ENCODE measurements around the gene TNNT1. TPM values are rescaled to one million over a fixed set of nuclear protein-coding genes. Genes with fewer than 3 reads are reported as not detected.

Gene TNNT1, protein sequence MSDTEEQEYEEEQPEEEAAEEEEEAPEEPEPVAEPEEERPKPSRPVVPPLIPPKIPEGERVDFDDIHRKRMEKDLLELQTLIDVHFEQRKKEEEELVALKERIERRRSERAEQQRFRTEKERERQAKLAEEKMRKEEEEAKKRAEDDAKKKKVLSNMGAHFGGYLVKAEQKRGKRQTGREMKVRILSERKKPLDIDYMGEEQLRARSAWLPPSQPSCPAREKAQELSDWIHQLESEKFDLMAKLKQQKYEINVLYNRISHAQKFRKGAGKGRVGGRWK
- not detected for total RNA-seq

DNA sequence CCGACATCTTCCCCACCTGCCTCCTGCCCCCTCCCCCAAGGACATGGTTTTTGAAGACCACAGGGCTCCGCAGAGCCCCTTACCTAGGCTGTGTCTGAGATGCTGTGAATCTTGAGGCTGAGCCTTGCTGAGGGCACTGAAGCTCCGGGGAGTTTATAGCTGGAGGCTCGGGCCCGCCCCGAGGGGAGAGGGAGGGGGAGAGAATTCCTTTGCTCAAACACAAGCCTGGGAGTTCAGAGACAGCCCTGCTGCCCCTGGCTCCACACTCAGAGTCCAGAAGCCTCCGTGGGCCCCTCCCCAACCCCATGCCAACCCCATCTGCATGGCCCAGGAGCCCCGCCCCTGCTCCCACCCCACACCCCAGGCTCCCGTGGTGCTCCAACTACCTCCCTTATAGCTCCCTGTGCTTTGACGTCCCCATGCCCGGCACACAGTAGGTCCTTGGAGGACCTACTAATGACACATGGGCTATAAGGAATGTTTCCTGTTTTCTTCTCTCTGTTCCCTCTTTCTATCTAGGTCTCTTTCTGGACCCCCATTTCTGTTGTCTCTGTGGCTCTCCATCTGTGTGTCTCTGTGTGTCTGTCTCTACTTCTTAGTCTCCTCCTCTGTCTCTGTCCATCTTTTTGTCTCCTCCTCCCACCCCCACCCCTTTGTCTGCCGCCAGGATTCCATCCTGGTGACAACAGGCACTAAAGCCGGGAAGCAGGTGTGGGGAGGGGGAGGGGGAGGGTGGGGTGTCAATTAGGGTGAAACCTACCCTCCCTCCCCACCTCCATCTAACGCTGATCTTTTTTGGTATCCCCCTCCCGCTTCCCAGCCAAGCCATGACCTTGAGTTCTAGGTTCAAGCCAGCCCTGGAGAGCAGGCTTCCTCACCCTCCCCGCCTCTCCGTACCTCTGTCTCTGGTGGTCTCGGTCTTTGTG lies at the start of gene TNNT1:
Gene TNNT1, minus strand, starts transcription at position 129 of the 926 bp plus-strand sequence. CDS start 2,049 bp downstream, outside the sequence.
- Histone ChIP-seq H3K4me3 (no peak within 1 kb of the TSS), H3K27ac (no peak within 1 kb of the TSS), H3K4me1 (peaks cover 0 to 11% (median 2%) of the 10 kb centered on the region in 4 donors), H3K36me3 (no peaks in the 10 kb centered on the region), H3K9me3 (no peaks in the 10 kb centered on the region), H3K27me3 (peaks cover 0 to 15% of the 10 kb centered on the region in 2 donors)
- TF ChIP-seq, protein P1, sequence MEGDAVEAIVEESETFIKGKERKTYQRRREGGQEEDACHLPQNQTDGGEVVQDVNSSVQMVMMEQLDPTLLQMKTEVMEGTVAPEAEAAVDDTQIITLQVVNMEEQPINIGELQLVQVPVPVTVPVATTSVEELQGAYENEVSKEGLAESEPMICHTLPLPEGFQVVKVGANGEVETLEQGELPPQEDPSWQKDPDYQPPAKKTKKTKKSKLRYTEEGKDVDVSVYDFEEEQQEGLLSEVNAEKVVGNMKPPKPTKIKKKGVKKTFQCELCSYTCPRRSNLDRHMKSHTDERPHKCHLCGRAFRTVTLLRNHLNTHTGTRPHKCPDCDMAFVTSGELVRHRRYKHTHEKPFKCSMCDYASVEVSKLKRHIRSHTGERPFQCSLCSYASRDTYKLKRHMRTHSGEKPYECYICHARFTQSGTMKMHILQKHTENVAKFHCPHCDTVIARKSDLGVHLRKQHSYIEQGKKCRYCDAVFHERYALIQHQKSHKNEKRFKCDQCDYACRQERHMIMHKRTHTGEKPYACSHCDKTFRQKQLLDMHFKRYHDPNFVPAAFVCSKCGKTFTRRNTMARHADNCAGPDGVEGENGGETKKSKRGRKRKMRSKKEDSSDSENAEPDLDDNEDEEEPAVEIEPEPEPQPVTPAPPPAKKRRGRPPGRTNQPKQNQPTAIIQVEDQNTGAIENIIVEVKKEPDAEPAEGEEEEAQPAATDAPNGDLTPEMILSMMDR (IDR thresholded peaks at IDR 0.05): no peak
- no peak for TF ChIP-seq POLR2A (IDR thresholded peaks at IDR 0.05)
- DNase-seq: no peak

DNA sequence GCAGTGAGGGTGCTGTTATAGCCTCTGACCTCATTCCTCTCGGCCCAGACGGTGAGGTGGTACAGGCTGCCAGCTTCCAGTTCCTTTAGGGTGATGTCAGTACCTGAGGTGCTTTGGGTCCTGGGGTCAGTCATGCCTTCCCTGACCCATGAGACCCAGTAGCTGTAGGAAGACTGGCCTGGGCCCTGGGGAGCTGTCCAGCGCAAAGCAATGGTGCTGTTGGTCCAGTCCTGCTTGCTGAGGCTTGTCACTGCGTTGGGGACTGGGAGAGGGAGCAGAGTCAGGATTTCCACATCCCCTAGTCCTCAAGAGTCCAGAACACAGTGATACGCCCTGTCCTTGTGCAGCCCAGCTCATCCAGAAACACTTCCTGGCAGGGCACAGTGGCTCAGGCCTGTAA lies 49.6 kb upstream of the TNNT1 start:
- no peak overlapping the region for H3K27ac ChIP-seq
- no peak for TF ChIP-seq POLR2A (IDR thresholded peaks at IDR 0.05)
- TF ChIP-seq, protein P1 (IDR thresholded peaks at IDR 0.05): no peak
- no peak for DNase-seq

DNA sequence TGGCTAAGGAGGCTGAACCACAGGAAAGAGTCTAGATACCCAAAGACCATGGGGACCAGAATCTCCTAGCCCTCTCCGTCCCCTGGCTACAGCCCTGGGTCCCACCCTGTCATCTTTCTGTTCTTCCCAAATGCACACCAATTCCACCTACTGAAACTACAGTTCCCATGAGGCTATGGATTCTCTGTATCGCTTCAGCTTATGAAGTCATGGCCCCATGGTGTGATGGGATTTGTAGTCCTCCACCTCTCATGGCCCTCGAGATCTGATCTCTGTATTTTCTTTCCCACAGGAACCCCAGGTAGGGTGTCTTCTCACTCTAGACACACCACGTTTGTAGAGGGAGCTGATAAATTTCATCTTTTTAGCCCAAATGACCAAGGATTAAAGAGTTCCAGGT lies 48.5 kb upstream of the TNNT1 start:
- Histone ChIP-seq H3K4me1 (no peaks in the 10 kb centered on the region), H3K9me3 (no peaks in the 10 kb centered on the region), H3K27ac (no peak overlapping the region), H3K27me3 (no peaks in the 10 kb centered on the region), H3K36me3 (peaks cover 0 to 83% (median 0%) of the 10 kb centered on the region in 3 donors), H3K4me3 (no peak overlapping the region)
- TF ChIP-seq, protein P1 (IDR thresholded peaks at IDR 0.05): no peak
- no peak for TF ChIP-seq POLR2A (IDR thresholded peaks at IDR 0.05)
- no peak for DNase-seq

More for the DNA sequence above, 49.6 kb upstream of the TNNT1 start:
- H3K4me1 ChIP-seq: no peaks in the 10 kb centered on the region
- no peak overlapping the region for H3K4me3 ChIP-seq
- H3K36me3 ChIP-seq: peaks cover 0 to 81% (median 0%) of the 10 kb centered on the region in 3 donors
- no peaks in the 10 kb centered on the region for H3K27me3 ChIP-seq
- H3K9me3 ChIP-seq: no peaks in the 10 kb centered on the region

DNA sequence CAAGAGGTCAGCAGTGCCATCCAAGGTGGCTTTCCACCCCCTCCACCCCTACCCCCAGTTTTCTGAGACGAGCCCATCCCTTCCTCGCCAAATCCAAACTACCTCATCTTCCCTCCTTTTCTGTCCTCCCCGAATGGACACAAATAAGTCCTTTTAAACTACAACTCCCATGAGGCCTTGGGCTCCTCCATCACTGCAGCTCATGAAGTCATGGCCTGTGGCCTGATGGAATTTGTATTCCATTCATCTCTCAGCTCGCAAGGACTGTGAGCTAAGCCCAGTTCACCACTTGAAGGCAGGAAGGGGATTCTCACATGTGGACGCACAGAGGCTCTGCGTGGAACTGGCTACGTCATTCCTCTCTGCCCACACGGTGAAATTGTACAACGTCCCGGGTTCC lies 47.8 kb upstream of the TNNT1 start:
- Histone ChIP-seq H3K36me3 (peaks cover 0 to 81% (median 0%) of the 10 kb centered on the region in 3 donors), H3K27me3 (no peaks in the 10 kb centered on the region), H3K9me3 (no peaks in the 10 kb centered on the region), H3K4me1 (no peaks in the 10 kb centered on the region), H3K4me3 (no peak overlapping the region), H3K27ac (no peak overlapping the region)
- DNase-seq: no peak
- TF ChIP-seq, protein P1 (IDR thresholded peaks at IDR 0.05): no peak
- TF ChIP-seq POLR2A (IDR thresholded peaks at IDR 0.05): no peak

DNA sequence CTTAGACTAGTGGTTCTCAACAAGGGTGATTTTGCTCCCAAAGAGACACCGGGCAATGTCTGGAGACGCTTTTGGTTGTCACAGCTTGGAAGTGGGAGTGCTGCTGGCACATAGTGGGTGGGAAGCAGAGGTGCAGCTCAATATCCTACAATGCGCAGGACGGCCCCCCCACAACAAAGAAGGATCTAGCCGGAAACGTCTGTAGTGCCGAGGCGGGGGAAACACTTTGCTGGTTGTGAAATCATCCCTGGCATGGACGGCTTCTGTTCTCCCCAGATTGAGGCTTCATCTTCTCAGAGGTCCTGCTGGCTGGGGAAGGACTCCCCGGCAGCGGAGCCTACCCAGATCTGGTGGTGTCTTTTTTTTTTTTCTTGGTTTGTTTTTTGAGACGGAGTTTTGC lies 44.5 kb upstream of the TNNT1 start:
- H3K27me3 ChIP-seq: no peaks in the 10 kb centered on the region
- DNase-seq: no peak
- H3K4me3 ChIP-seq: no peak overlapping the region
- H3K9me3 ChIP-seq: no peaks in the 10 kb centered on the region
- peaks cover 0 to 69% (median 0%) of the 10 kb centered on the region in 3 donors for H3K36me3 ChIP-seq
- no peak overlapping the region for H3K27ac ChIP-seq
- H3K4me1 ChIP-seq: no peaks in the 10 kb centered on the region
- no peak for TF ChIP-seq POLR2A (IDR thresholded peaks at IDR 0.05)

DNA sequence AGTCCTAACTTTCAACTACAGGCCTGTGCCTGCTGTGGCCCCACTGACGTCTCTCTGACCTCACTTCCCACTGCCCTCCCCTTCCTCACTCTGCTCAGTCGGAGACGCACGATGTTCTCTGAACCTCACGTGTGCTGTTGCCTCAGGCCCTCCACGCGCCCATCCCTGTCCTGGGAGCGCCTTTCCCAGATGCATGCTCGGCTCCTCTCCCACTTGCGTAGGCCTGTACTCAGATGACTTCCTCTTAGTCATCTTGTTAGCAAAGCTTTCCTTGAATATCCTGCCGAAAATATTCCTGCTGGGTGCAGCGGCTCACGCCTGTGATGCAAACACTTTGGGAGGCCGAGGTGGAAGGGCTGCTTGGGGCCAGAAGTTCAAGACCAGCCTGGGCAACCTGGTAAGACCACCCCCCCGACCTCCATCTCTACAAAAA lies 40.4 kb upstream of the TNNT1 start:
- Histone ChIP-seq H3K4me3 (no peak overlapping the region), H3K36me3 (peaks cover 0 to 67% (median 0%) of the 10 kb centered on the region in 3 donors), H3K4me1 (no peaks in the 10 kb centered on the region), H3K27me3 (no peaks in the 10 kb centered on the region), H3K9me3 (no peaks in the 10 kb centered on the region), H3K27ac (peak overlapping the region in 2 of 4 donors; percentile 29 to 65)
- no peak for DNase-seq
- TF ChIP-seq, protein P1 (IDR thresholded peaks at IDR 0.05): no peak

Measured in Peyer's patch (tissue), 4 donors.